Measurements from ENCODE around the gene SLC11A2.
"Not testable (repeated sequence)": the region's sequence is repeated elsewhere in the genome, so short reads cannot be mapped to it uniquely, and the experiment has no call there.

SLC11A2 gene

DNA sequence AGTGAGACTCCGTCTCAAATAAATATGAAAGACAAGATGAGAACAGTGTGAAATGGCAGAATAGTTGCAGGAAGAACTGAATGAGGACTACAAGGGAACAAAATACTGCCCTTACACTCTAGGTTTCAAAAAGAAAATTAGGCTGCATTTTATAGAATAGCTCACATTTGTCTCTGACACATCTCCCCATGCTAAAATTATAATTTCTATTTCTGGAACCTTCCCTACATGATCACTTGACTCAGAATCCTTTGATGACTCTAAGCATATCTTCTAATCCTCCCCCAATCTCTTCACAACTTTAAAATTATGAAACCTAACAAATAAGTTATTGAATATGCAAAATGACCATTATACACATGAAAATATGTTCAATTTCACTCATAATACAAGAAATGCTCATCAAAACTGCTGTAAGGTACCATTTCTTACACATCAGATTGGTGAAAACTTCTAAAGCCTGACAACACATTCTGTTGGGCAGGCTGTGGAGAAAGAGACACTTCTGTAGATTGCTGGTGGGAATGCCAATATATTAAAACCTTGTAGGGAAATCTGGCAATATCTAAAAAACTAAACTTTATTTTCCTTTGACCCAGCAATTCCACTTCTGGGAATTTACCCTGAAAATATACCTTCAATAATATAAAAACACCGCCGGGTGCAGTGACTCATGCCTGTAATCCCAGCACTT lies 78.1 kb downstream of the SLC11A2 start:
- DNase-seq: no peak

DNA sequence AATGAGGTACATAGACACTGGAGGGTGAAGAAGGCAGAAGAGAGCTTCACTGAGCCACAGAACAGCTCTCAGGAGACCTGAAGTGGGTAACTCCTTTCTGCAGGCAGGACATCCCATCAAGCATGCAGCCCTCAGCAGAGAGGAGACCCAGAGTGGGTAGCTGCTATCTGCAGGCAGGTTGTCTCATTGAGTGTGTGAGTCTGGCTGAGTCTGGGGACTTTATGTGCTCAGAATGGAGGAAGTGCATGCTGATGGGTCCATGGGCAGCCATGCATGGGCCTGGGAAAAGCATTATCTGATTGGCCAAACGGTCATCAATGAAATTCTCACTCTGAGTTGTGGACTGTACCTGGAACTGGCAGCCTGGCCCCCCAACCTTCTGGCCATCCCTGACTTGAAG lies 88.5 kb downstream of the SLC11A2 start:
- no peak for DNase-seq

DNA sequence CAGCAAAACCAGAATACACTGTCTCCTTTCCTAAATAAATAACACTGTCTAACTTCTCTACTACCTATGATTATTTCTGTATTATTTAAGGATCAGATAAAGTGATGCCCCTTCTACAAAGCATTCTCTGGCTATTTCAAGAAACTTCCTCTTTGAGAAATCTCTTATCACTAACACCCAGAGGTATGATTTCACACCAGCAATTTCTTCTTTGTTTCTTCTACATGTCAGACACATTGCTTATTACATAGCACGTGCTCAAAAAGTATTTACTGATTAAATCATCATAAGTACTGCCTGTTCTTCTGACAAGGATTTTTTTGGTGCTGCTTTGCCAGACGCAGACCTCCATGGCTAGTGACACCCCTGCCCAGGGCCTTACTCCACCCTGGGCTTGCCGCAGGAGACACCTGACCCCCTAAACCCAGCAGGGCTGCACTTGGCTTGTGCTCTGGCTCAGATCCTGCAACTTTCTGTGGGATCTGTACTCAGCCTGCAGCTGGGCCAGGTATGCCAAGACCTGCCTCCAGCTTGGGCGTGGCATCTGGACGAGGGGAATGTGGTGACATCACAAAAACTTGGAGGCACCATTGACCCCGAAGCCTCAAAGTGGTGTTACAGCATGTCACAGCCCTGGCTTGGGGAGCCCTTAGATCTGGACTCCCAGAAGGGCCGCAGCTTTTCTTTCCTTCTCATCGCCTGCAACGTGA lies 89.2 kb downstream of the SLC11A2 start:
- no peak for DNase-seq

DNA sequence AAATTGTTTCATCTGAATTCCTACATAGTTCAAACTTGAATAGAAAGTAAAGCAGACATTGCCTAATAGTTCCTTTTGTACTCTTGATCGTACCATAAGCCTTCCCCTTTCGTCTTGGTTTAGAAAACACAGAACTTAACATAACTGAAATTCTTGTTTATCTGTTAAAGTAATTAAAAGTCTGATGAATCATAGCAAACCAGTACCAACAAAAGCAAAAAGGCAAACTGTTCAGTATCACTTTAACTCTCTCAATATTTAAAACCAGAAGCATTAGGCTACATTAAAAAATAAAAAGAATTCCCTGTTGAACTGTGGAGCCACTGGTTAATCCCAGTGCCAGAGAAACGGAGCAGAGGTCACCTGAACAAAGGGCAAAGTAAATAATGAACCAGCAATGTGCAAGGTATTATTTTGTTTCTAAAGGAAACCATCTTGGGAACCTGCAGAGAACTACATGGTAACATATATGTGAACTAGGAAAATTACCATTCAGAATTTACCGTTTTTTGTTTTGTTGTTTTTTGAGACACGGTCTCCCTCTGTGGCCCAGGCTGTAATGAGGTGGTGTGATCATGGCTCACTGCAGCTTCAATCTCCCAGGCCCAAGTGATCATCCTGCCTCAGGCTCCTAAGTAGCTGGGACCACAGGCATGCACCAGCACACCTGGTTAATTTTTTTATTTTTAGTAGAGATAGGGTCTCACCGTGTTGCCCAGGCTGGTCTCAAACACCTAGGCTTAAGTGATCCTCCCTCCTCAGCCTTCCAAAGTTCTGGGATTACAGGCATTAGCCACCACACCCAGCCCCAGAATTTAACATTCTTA lies 91.0 kb downstream of the SLC11A2 start:
- no peak for DNase-seq

DNA sequence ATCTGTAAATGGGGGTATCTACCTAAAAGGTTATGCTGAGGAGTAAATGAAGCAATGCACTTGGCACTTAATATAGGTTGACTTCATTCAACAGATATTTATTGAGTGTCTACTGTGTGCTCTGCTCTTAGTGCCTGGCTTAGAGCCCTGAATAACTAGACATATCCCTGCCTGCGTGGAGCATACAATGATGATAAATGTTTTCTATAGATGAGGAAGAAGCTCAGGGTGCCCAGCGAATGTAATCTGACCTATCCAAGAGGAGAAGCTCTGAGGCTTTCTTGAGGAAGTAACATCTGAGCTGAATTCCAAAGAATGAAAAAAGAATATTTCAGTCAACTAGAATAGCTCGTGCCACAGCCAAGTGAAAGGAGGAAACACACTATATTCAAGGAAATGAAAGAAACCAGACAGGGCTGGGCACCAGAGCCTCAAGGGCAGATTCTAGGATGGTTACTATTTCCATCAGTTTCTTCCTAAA lies 91.8 kb downstream of the SLC11A2 start:
- DNase-seq: no peak

DNA sequence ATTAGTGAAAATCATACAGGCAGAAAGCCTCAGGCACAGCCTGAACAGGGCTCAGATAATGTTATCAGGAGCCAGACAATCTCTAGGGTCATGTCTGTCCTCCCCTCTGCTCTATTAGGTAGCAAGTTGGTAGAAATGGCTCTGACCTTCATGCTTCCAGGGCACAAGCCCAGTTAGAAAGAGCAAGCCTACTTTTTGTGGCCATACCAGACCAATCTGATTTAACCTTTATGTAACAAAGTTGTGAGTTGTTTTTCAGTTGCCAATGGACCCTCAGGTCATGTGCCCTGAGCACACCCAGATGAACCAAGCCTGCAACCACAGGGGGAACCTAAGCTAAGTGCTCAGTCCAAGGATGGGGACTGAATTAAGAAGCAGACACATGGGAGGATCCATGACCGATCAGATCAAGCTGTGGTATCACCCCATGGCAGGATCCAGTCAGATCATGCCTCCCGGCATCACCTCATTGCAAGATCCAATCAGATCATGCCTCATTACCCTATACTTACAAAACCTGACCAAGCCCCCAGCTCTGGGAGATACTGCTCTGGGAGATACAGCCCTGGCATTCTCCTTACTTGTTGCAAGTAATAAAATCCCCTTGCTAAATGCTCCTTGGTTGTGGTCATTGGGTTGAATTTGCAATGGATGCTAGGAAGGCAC lies 92.6 kb downstream of the SLC11A2 start:
- no peak for DNase-seq

DNA sequence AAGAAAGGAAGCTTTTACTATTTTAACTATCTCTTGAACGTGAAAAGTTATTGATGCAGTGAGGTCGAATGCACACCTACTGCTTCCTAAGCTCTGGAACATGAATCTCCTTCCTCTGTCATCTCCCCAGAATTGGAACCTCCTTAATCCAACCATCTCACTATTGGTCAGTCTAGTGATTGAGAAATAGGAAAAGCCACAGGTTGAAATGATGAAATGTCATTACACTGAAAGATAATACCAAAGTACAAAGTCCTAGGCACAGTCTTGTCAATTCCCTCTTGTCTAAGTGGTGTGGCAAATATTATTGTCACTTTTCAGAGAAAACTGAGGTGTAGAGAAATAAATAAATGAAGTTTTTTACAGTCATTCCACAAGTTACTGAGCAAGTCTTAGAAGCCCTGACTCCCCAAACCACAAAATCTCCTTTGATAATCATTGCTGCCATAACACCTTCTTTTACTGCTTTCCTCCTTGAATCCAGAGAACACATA lies 93.3 kb downstream of the SLC11A2 start:
- DNase-seq: no peak

DNA sequence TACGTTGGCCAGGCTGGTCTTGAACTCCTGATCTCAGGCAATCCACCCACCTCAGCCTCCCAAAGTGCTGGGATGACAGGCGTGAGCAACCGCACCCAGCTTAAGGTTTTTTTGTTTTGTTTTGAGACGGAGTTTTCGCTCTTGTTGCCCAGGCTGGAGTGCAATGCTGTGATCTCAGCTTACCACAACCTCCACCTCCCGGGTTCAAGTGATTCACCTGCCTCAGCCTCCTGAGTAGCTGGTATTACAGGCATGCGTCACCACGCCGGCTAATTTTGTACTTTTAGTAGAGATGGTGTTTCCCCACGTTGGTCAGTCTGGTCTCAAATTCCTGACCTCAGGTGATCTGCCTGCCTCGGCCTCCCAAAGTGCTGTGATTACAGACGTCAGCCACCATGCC lies 95.7 kb downstream of the SLC11A2 start:
- DNase-seq: not testable (repeated sequence)

DNA sequence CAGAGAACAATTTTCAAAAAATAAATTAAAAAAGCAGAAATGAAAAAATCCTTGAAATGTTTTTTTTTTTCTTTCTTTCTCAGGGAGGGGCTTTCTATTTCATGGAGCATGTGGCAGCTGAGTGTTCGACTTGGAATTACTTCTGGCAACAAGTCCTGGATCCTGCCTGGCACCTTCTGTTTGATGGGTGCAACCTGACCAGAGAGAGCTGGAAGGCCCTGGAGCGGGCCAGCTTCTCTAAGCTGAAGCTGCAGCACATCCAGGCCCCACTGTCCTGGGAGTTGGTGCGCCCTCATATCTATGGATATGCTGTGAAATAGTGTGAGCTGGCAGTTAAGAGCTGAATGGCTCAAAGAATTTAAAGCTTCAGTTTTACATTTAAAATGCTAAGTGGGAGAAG lies 96.4 kb downstream of the SLC11A2 start:
- no peak for DNase-seq

All from NCI-H1417 (cell line).